Sigmoid colon (tissue), 4 donors: ENCODE data around the gene IGFBPL1.

Experiments
- EP300 ChIP-seq, 4 donors: sonication (generic); formaldehyde crosslinking; IDR thresholded peaks; one replicate each; pipeline ENCODE4 v1.6.1; 2017; ENCODE audit warnings: antibody characterized with exemption in 4 of 4
- POLR2A ChIP-seq, 2 donors: fragments of 450-650 bp; IDR thresholded peaks; one replicate each; pipeline ENCODE4 v1.6.1; 2016; ENCODE audit warnings: antibody characterized with exemption in 2 of 2, mild to moderate bottlenecking in 2 of 2, moderate library complexity in 2 of 2

- no peak for TF ChIP-seq EP300 (IDR thresholded peaks at IDR 0.05)
- no peak for TF ChIP-seq POLR2A (IDR thresholded peaks at IDR 0.05)
Measured at GRCh38 chr9:38423973-38424843, at the start of gene IGFBPL1.
